ENCODE measurements around the gene AFAP1. TPM values are rescaled to one million over a fixed set of nuclear protein-coding genes. Genes with fewer than 3 reads are reported as not detected.
A peak's percentile ranks its signal among the peaks of the same experiment; 100 is the strongest.

AFAP1 gene
- total and polyA plus RNA-seq, 8 donors: 23.6 to 31.4 (median 27.4) TPM

GRCh38 chr4:7845493-7846128, 94.0 kb downstream of the AFAP1 start:
- intact Hi-C loops (cut with DNase I): no loop called here
- no peak overlapping the region for H3K4me3 ChIP-seq
- no peak overlapping the region for H3K27ac ChIP-seq

GRCh38 chr4:7844594-7844991, 95.1 kb downstream of the AFAP1 start:
- Histone ChIP-seq H3K4me1 (peaks cover 0 to 6% of the 10 kb centered on the region in 2 donors), H3K36me3 (peaks cover 0 to 10% of the 10 kb centered on the region in 2 donors), H3K27me3 (no peaks in the 10 kb centered on the region), H3K4me3 (no peak overlapping the region), H3K9me3 (no peaks in the 10 kb centered on the region), H3K27ac (peak overlapping the region in 1 of 2 donors; percentile 79)
- DNase-seq (no peak), ATAC-seq (no peak)
- peak in 1 of 2 donors; percentile 4 for TF ChIP-seq CTCF (IDR thresholded peaks at IDR 0.05)
- intact Hi-C loops (cut with DNase I): no loop called here

More at GRCh38 chr4:7845493-7846128, 94.0 kb downstream of the AFAP1 start:
- no peak for DNase-seq
- peaks cover 0 to 14% of the 10 kb centered on the region in 2 donors for H3K36me3 ChIP-seq
- no peak for TF ChIP-seq CTCF (IDR thresholded peaks at IDR 0.05)
- no peak for ATAC-seq
- peaks cover 0 to 6% of the 10 kb centered on the region in 2 donors for H3K4me1 ChIP-seq
- no peaks in the 10 kb centered on the region for H3K9me3 ChIP-seq
- no peaks in the 10 kb centered on the region for H3K27me3 ChIP-seq

- Histone ChIP-seq H3K4me3 (no peak overlapping the region), H3K36me3 (peaks cover 0 to 10% of the 10 kb centered on the region in 2 donors), H3K9me3 (no peaks in the 10 kb centered on the region), H3K27me3 (no peaks in the 10 kb centered on the region), H3K4me1 (peaks cover 0 to 6% of the 10 kb centered on the region in 2 donors), H3K27ac (peak overlapping the region in 1 of 2 donors; percentile 79)
- intact Hi-C loops (cut with DNase I): no loop called here
- peak; percentile 77 for ATAC-seq
- peak in 3 of 4 donors; percentile 63 to 84 (median 69) for DNase-seq
- peak; percentile 55 to 65 for TF ChIP-seq CTCF (IDR thresholded peaks at IDR 0.05)
Observed at GRCh38 chr4:7843831-7844593, 95.6 kb downstream of the AFAP1 start.

GRCh38 chr4:7842384-7843279, 97.0 kb downstream of the AFAP1 start:
- TF ChIP-seq CTCF (IDR thresholded peaks at IDR 0.05): no peak
- no peak overlapping the region for H3K4me3 ChIP-seq
- peak in 3 of 4 donors; percentile 53 to 85 (median 64) for DNase-seq
- no peaks in the 10 kb centered on the region for H3K9me3 ChIP-seq
- peak; percentile 72 for ATAC-seq
- H3K4me1 ChIP-seq: peaks cover 0 to 6% of the 10 kb centered on the region in 2 donors
- peak overlapping the region; percentile 58 to 79 for H3K27ac ChIP-seq
- no peaks in the 10 kb centered on the region for H3K27me3 ChIP-seq
- intact Hi-C loops (cut with DNase I): no loop called here
- H3K36me3 ChIP-seq: peaks cover 0 to 10% of the 10 kb centered on the region in 2 donors

All from left lung (tissue), 10 donors.